M059J (cell line): Measurements from ENCODE around the gene HMGCR. TPM values are rescaled to one million over a fixed set of nuclear protein-coding genes. Genes with fewer than 3 reads are reported as not detected.
"Not testable (repeated sequence)": the region's sequence is repeated elsewhere in the genome, so short reads cannot be mapped to it uniquely, and the experiment has no call there.

ENCODE experiments used
- DNase-seq: peaks from one replicate; pipeline ENCODE4 v3.0.0-alpha.2; 2012; ENCODE audit warnings: low read depth
- total RNA-seq: library from RNA; depleted of rRNA; stranded (reverse); fragments of >200 nt; shearing (Covaris generic); gene quantifications from 2 replicates; pipeline ENCODE4 v1.2.3, GENCODE V29; 2014; rRNA removed

Gene HMGCR
- 68.4 and 154 TPM in 2 replicates for total RNA-seq

- DNase-seq, result peak; percentile 100
Measured at GRCh38 chr5:75336615-75337336, at the start of gene HMGCR. HMGCR (plus strand) TSS chr5:75337220; CDS start chr5:75342606, 5,386 bp downstream.

- not testable (repeated sequence) for DNase-seq
Measured at GRCh38 chr5:75291844-75292243, 45.2 kb upstream of the HMGCR start.

DNA sequence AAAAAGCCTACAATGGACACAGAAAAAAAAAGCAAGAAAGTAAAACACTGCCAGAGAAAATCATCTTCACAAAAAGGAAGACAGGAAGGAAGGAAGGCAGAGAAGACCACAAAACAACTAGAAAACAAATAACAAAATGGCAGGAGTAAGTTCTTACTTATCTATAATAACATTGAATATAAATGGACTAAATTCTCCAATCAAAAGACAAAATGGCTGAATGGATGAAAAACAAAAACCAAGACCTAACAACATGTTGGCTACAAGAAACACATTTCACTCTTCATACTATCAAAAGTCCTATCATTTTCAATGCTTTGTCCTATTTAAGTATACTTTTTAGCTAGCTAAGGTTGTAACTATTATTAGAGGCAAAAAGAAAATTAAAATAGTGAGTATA, 36.9 kb upstream of the HMGCR start:
- DNase-seq, result no peak

DNA sequence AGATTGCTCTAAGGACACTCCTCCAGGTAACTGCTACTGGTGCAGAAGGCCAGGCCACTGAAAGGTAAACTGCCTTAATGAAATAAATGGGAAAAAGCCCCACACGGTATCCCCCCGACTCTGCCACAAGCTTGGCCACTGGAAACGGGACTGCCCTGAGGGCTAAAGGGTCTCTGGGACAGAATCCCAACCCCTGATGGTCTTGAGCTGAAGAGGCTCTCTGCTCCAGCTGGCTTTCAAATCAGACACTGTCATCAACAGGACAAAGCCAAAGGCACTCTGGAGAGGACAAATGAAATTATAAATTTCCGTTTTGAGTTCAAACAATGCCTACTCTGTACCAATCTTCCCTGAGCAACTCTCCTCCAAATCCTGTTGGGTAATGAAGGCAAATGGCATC, 33.6 kb upstream of the HMGCR start:
- no peak for DNase-seq

- not testable (repeated sequence) for DNase-seq
Measured at GRCh38 chr5:75304486-75304885, 32.5 kb upstream of the HMGCR start.

DNA sequence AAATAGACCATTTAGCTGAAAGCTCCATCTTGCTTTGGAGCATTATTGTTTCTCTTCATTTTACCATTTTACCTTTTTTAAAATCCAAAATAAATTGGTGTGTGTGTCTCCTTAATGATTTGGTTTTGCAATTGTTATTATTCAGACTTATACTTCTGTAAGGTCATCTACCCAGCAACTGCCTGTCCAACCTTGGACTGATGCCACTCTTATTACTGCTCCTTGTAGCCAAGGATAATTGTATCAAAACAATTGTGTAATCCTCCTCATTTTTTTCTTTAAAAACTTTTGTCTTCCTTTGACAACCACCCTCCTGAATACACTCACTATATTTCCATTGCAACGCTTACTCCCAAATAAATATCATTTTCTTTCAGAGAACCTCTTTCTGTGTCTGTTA, 30.3 kb upstream of the HMGCR start:
- DNase-seq, result peak; percentile 14

- DNase-seq, result no peak
Measured at GRCh38 chr5:75310212-75310611, 26.8 kb upstream of the HMGCR start.

DNA sequence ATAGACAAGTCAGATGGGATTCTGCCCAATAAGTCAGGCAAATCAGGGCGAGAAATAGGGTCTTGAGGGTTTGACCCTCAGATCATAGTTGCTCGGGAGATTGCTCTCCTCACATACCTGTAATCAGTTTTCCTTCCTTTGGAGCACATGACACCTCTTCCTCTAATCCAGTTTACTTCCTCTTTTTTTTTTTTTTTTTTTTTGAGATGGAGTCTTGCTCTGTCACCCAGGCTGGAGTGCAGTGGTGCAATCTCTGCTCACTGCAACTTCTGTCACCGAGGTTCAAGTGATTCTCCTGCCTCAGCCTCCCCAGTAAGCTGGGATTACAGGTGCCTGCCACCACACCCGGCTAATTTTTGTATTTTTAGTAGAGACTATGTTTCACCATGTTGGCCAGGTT, 17.9 kb upstream of the HMGCR start:
- DNase-seq, result not testable (repeated sequence)

- no peak for DNase-seq
Measured at GRCh38 chr5:75319638-75320037, 17.4 kb upstream of the HMGCR start.

DNA sequence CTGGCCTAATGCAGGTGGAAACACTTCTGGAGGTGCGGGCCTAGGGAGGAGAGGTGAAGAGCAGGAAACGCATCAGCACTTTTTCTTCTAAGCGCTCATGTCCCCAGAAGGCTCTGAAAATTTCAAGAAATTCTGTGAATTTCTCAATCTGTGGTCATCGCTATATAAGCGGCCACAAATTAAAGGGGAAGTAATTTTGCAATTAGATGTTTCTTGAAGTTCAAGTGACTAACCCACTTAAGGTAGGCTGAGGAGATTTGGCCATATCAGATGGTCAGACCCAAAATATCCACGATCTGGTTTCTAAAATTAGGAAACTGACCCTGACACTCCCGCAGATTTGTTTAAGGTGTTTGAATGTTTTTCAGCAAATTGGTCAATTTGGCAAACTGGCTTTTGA, 16.6 kb upstream of the HMGCR start:
- no peak for DNase-seq

DNA sequence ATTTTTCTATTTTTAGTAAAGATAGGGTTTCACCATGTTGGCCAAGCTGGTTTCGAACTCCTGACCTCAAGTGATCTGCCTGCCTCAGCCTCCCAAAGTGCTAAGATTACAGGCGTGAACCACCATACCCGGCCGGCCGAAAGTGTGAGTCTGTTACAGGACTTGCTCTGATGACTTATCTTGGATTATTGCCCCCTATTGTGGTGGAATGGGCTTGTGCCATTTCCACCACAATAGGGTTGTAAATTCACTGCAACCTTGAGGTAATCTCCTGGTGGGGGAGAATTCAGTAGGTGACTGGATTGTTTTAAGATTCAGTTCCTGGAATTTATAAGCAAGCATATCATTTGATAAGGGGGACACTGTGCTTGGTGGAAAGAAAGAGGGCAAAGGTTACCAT, 15.0 kb upstream of the HMGCR start:
- peak; percentile 47 for DNase-seq

- DNase-seq, result no peak
Measured at GRCh38 chr5:75324791-75325190, 12.2 kb upstream of the HMGCR start.

DNA sequence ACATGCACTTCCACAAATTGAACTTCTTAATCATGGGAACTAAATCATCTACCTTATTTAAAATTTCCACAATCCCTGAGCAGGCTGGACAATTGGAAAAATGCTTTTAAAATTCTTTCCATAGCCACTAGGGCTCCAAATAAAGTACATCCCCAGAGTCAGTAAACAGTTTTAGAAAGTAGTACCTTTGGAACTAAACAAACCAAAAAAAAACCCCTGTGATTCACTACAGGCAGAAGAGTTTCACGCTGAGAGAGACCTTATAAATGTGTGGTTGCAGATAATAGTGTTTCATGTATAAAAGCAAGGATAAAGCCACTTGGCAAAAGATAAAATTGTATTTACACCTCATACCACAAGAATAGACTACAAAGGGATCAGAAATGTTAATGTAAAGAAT, 11.8 kb upstream of the HMGCR start:
- DNase-seq, result no peak

DNA sequence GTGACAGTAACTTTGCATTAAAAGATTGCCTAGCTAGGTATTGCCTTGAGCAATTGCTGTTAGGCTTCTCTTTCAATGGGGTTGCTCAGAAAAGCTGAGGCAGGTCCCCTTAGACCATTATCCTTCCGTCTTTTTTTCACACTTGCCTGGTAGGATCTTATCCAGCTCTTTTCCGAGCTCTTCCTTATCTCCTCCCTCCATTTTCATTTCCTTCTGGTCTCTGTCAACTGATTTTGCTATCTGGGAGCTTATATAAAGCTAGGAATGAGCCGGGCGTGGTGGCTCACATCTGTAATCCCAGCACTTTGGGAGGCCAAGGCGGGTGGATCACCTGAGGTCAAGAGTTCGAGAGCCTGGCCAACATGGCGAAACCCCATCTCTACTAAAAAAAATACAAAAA, 6.6 kb upstream of the HMGCR start:
- no peak for DNase-seq

DNA sequence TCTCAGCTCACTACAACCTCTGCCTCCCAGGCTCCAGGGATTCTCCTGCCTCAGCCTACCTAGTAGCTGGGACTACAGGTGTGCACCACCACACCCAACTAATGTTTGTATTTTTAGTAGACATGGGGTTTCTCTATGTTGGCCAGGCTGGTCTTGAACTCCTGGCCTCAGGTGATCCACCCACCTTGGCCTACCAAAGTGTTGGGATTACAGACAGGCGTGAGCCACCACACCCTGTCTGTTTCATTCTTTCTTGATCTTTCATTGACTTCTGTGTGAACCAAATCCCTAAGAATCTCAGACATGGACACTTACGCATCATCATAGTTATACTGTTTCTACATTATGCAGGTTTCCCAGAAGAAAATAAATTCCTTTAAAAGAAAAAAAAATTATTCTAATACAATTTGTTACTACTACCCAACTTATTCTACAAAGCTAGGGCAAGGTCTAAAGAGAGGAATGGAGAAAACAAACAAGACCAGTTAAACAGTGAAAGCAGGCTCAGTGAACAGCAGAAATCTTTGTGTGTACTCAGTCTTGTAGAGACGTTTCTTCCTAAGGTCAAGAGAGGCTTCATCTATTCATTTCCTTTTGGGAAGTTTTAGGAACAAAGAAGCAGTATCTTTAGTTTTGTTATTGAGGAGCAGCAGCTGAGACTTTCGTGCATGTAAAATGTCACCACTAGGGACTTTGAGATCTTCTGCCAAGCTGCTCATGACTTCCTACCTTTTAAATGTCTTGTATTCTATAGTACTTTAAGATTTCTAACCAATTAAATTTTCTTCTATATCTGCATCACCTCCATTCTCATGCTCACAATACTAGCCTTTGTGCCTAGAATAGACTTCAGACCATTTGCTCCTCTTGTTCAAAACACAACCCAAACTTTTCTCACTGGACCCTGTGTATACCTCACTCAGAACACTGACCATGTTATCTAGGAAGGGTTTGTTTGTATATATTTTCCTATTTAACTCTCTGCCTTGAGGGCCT, 5.6 kb upstream of the HMGCR start:
- DNase-seq, result no peak

GRCh38 chr5:75333759-75334158, 3.3 kb upstream of the HMGCR start:
- DNase-seq, result not testable (repeated sequence)

DNA sequence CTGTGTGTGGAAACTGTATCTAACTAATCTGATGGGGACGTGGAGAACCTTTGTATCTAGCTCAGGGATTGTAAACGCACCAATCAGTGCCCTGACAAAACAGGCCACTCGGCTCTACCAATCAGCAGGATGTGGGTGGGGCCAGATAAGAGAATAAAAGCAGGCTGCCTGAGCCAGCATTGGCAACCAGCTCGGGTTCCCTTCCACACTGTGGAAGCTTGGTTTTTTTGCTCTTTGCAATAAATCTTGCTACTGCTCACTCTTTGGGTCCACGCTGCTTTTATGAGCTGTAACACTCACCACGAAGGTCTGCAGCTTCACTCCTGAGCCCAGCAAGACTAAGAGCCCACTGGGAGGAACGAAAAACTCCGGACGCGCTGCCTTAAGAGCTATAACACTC, 2.6 kb upstream of the HMGCR start:
- not testable (repeated sequence) for DNase-seq

- DNase-seq, result no peak
Measured at GRCh38 chr5:75335486-75335885, 1.5 kb upstream of the HMGCR start.

- DNase-seq, result peak; percentile 82
Measured at GRCh38 chr5:75335952-75336614, 937 bp upstream of the HMGCR start.

GRCh38 chr5:75337366-75338021, 474 bp downstream of the HMGCR start:
- peak; percentile 34 for DNase-seq

- no peak for DNase-seq
Measured at GRCh38 chr5:75338408-75338807, 1.4 kb downstream of the HMGCR start.
